MM.1S (cell line): ENCODE measurements around the gene C5AR2.

Experiments used
- CTCF ChIP-seq: fragments of 300-600 bp; sonication (generic); IDR thresholded peaks from 2 replicates; pipeline ENCODE4 v1.5.1; 2016; ENCODE audit warnings: antibody characterized with exemption, low read length, mixed read lengths
- EZH2 ChIP-seq: fragments of 300-600 bp; sonication (generic); optimal IDR thresholded peaks from 2 replicates; pipeline ENCODE3; 2017; ENCODE audit warnings: low read depth, mild to moderate bottlenecking, antibody characterized with exemption, low read length, mixed read lengths
- EZH2phosphoT487 ChIP-seq: fragments of 300-600 bp; sonication (generic); IDR thresholded peaks from 2 replicates; pipeline ENCODE4 v1.6.1; 2018; ENCODE audit warnings: antibody characterized with exemption, low read length

- TF ChIP-seq EZH2phosphoT487: no peak
- no peak for TF ChIP-seq EZH2
- TF ChIP-seq CTCF: no peak
Observed at GRCh38 chr19:47321630-47322029, 10.3 kb upstream of the C5AR2 start.
